ENCODE data around the gene CDH23.

DNA sequence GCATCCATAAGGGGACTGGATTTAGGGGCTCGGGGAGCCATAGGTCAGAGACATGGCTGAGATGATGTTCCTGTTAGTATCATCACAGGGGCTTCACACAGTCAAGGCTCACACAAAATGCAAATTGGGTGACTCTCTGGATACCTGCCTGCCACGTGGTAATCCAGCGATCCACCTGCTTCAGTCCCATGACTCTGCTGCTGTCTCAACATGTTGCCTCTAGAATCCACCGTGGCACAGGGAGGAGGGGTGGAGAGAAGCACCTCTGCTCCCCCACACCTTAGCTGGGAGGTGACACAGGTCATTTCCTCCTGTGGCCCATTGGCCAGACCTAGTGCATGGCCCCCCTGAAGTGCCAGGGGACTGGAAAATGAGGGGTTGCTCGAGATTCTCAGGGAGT is 83.1 kb downstream of the CDH23 start:
- TF ChIP-seq CTCF (IDR thresholded peaks at IDR 0.05) (no peak), POLR2A (IDR thresholded peaks at IDR 0.05) (no peak)
